GM03348 (cell line): ENCODE measurements around the gene PNLDC1.

Experiments used
- DNase-seq: peaks from one replicate; pipeline ENCODE4 v3.0.0; 2012; ENCODE audit warnings: low spot score

PNLDC1 gene

DNA sequence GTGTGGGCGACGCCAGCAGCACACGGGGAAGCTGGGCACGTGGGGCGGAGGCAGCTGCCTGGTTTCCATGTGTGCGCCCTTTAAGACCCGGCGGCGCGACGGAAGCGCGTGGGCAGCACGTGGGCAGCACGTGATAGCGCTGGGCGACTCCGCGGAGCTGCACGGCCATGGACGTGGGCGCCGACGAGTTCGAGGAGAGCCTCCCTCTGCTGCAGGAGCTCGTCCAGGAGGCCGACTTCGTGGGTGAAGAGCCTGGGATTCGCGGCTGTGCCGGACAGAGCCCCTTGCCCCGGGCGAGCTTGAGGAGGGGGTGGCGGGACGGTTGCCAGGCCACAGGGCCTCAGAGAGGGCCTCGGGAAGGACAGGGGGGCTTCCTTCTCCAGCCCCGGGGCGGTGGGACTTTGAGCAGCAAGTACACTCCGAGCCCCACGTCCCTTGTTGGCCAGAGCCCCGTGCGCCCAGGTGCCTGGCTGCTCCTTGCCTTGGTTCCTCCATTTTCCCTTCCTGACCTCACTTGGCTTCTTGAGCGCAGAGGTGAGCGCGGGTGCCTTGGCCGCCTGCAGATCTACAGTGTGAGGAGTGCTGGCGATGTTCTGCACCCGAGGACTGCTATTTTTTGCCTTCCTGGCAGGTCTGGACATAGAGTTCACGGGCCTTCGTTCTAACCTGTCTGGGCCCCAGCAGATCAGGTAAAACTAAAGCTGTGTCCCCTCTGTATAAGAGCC, at the start of gene PNLDC1:
PNLDC1 (plus strand) TSS at position 136 of the 725 bp plus-strand sequence; CDS start at position 168, 32 bp downstream.
- DNase-seq: no peak

DNA sequence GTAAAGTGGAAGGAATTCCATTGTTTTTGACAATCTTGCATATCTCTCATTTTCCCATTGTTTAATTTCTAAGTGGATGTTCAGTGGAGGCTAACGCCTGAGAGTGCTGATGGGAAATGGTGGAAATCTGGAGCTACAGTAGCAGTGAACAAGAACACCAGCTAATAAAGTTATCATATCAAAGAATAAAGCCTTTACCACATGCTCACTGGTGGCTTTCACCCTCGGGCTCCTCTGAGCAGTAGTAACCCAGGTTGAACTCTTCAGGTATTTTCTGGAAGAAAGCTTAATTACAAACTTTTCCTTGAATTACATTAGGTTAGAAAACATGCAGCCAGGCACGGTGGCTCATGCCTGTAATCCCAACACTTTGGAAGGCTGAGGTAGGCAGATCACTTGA, 48.6 kb upstream of the PNLDC1 start:
- DNase-seq: no peak

DNA sequence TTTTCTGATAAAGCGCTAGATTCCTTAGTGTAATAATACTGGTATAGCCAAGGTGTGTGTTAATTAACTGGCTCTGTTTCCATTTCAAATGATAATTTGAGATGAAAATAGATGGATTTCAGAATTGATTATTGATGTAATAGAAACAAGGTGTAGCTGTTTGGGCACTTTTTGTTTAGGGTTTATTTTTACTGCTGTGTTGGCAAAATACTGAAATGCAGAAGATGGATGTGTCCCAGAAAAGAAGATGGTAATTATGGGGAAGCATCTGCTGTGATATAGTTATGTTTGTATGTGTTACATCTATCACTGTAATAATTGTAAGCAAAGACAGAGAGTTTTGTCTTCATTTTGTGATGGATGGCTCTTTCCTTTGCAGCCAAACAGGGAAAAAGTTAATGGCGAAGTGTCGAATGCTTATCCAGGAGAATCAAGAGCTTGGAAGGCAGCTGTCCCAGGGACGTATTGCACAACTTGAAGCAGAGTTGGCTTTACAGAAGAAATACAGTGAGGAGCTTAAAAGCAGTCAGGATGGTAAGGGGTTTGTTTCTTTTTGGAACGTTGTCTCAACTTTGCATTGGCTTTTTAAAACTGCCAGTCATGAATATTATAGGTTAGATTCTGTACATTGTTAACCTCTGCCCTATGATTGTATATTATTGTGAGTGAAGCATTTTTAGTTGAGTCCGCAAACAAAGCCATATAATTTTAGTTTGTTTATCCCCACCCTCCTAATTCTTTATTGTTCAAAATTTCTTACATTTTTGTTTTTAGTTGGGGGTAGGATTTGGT, 46.8 kb upstream of the PNLDC1 start:
- no peak for DNase-seq

DNA sequence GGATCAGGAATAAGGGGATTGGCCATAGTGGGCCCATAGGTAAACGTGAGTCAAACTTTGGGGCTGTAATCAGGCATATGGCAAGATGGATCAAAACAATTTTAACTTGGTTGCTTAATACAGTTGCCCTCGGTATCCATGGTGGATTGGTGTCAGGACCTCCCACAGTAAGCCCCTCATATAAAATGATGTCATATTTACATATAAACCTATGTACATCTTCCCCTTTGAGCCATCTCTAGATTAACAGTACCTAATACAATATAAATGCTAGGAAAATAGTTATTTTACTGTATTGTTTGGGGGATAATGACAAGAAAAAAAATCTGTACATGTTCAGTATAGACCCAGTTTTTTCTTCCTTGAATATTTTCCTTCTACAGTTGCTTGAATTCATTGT, 45.7 kb upstream of the PNLDC1 start:
- no peak for DNase-seq

GRCh38 chr6:159754959-159755914, 44.8 kb upstream of the PNLDC1 start:
- no peak for DNase-seq

DNA sequence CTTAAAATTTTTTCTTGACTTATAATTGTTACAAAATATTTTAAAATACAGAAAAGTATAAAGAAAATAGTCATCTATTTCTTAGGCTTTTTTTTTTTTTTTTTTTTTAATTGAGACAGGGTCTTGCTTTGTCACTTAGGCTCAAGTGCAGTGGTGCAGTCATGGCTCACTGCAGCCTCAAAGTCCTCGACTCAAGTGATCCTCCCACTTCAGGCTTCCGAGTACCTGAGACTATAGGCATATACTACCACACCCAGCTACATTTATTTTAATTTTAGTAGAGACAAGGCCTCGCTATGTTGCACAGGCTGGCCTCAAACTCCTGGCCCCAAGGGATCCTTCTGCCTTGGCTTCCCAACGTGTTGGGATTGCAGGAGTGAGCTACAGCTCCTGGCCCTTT, 43.6 kb upstream of the PNLDC1 start:
- DNase-seq: no peak

DNA sequence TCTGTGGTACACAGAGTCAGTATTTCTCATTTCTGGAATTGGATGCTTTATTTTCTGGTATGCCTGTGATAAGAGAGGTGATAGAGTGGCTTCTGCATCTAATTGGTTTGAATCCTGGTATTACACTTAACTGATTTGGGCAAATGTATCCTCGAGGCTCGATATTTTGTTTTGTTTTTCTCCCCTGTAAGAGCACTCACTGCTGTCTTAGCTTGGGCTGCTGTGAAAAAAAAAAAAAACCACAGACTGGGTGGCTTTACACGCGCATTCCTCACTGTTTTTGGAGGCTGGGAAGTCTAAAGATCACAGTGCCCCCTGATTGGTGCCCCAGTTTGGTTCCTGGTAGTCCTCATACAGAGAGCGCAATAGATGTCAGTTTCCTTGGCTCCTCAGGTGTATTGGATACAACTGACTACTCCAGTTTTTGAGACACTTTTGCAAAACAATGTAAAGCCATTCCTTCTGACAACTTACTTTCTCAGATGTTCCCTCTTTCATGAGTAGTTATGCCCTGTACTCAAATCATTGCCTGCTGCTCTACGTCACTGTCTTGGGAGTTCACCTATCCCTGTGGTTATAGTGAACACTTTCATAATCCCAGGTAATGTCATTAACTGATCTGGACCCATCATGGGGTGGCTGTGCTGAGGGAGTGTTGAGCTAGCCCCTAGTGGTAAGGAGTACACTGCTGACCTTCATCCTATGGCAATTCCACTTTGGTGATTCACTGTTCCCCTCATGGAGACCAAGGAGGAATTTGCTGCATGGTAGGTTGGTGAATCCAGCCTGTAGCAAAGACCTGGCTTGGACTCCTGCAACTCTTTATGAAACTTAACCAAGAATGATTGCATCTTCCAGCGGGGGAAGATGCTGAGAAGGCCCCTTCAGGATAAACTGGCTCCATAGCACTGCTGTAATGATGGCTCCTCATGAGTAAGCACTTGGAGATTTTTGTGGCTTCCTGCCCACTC, 41.8 kb upstream of the PNLDC1 start:
- DNase-seq: peak; percentile 33

DNA sequence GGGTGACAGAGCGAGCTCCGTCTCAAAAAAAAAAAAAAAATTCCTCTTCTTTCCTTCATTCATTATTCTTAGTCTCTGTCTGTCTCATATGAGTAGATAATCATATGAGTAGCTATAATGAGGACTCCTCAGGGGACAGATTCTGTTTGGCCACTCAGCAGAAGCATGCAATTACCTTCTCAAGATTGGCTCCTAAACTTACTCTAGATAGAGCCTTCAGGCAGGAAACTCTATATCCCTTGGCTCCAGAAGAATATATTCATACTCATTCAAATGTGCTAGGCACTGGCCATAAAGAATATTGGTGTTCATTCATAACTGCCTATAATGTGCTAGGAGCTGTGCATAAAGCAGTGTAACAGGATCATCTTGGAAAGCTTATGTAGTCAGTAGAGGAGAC, 40.4 kb upstream of the PNLDC1 start:
- DNase-seq: no peak

- peak; percentile 65 for DNase-seq
These were observed 39.4 kb upstream of the PNLDC1 start for GRCh38 chr6:159760602-159761057.

DNA sequence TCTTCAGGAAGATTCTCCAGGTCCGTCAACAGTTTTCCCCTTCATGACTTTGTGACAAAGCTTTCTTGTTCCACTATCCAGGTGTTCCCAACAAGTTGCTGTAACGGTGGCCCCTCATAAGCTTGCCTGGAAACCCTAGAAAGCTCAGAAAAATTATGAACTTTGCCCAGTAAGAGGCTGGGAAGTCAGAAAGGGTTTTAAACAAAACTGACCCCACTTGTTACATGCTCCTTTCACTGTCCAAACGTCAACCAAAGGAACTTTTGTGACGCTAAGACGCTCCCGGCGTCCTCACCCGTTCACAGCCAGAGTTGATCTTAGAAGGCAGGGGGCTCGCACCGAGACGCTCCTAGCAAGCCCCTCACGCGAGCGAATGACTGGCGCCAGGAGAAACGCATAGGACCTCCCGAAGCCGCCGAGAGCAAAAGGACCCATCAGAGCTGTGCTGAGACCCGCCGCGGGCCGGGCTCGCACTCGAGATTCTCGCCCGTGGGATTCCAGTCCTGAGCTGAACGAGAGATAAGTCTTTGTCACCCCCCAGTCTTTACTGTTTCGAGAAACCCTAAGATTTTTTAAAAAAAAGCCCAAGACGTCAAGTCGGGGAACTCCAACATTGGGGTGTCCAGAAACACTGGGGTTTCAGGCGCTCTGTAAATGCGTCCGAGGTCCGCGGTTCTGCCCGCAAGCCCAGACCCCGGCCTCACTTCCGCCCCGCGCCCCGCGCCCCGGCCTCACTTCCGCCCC, 38.8 kb upstream of the PNLDC1 start:
- peak; percentile 15 for DNase-seq

DNA sequence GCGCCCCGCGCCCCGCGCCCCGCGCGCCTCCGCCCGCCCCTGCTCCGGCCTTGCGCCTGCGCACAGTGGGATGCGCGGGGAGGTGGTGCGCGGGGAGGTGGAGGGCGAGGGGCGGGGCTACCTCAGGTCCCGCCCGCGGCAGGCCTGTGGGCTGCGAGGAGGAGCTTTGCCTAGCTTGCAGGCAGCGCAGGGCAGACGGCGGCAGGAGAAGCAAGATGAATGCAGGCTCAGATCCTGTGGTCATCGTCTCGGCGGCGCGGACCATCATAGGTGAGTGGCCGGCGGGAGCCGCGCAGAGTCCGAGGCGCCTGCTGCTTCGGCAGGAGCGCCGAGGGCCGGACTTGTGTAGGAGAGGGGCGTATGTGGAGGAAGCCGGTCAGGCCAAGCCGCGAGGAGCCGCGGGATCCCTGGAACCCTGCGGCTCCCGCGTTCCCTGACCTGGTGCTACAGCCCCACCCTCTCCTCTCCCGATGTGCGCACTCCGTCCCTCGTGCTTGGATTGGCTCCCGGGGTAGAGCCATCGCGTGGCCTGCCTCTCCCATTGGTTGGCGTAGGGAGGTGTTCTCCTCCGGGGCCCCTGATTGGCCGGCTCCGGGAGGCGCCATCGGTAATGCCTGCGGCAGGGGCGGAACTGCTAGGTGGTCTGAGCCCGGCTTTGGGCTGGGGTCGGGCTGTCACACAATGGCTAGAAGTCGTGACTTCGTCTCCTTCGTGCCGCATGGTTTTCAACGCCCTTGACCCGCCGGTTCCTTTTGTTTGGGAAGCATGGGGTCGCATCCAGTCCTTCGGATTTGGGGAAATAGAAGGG, 38.0 kb upstream of the PNLDC1 start, which contains the start of gene ACAT2:
ACAT2 (plus strand) TSS at position 173 of the 808 bp plus-strand sequence; CDS start at position 216, 43 bp downstream.
- peak; percentile 99 for DNase-seq

DNA sequence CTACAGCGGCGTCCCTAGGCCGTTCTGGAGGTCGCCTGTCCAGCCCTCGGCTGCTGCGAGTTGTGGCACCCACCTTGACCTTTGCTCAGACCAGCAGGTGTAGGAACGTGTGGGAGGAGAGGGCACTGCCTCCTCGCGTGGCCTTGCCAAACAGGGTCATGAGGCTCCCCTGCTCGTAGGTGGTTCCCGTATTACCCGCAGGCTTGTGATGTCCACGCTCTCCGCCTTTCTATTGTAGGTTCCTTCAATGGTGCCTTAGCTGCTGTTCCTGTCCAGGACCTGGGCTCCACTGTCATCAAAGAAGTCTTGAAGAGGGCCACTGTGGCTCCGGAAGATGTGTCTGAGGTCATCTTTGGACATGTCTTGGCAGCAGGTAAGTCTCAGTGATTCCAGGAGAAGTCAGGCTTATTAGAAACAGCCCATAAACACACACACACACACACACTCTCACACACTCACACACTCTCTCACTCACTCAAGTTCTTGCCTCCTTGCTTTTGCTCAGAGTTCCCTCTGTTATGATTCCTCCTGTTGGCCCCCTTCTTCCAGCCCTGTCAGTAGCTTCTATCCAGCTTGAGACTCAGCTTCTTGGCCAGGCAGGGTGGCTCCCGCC, 37.3 kb upstream of the PNLDC1 start:
- DNase-seq: no peak

DNA sequence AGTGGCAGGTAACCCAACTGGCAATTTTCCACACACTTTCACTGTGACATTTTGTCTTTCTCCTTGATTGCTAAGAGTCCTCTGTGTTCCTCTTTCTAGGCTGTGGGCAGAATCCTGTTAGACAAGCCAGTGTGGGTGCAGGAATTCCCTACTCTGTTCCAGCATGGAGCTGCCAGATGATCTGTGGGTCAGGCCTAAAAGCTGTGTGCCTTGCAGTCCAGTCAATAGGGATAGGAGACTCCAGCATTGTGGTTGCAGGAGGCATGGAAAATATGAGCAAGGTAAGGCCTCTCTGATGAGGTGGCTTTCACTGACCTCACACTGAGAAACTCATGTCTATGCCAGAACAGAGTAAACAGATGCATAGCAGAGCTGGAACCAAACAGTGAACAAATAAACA, 33.2 kb upstream of the PNLDC1 start:
- no peak for DNase-seq

- DNase-seq: no peak
These were observed 30.6 kb upstream of the PNLDC1 start for GRCh38 chr6:159769470-159769869.

DNA sequence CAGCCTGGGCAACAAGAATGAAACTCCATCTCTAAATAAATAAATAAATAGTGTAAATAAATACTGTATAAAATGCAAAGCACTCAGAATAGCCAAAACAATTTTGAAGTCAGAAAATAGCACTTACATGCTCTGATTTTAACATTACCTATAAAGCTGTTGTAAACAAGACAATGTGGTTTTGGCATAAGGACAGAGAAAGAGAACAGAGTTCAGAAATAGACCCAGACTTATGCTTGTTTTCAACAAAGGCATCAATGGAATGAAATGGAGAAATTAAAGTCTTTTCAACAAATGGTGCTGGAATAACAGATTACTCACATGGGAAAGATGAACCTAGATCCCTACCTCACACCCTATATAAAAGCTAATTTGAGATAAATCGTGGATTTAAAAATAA, 27.9 kb upstream of the PNLDC1 start:
- DNase-seq: no peak

DNA sequence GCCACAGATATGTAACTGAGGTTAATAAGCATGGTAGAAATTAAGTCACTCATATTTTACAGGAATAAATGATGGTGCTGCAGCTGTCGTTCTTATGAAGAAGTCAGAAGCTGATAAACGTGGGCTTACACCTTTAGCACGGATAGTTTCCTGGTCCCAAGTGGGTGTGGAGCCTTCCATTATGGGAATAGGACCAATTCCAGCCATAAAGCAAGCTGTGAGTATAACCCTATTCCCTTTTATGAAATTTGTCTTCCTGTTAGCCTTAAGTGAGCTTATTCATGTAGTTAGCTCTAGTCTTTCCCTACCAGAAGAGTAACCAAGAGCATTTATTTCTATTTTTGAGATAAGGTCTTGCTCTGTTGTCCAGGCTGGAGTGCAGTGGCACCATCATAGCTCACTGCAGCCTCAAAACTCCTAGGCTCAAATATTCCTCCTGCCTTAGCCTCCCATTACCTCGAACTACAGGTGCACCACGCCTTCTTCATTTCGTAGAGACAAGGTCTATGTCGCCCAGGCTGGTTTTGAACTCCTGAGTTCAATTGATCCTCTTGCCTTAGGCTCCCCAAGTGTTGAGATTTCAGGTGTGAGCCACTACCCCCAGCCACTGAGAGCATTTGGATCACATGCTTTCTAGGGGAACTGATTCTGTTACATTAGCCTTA, 22.7 kb upstream of the PNLDC1 start:
- DNase-seq: no peak

GRCh38 chr6:159778131-159778530, 21.9 kb upstream of the PNLDC1 start:
- DNase-seq: no peak

DNA sequence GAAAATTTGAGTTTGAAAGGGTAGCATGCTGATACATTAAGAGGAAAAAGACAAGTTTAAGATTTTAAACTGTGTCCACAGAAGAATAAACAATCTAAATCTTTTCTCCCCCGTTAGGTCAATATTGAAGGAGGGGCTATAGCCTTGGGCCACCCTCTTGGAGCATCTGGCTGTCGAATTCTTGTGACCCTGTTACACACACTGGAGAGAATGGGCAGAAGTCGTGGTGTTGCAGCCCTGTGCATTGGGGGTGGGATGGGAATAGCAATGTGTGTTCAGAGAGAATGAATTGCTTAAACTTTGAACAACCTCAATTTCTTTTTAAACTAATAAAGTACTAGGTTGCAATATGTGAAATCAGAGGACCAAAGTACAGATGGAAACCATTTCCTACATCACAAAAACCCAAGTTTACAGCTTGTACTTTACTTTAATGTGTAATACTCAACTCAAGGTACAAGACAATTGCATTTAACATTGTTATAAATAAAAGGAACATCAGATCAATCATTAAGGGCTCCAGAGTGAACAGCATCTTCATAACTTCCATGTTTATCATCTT, 21.5 kb upstream of the PNLDC1 start:
- DNase-seq: no peak
